Activated naive CD4-positive, alpha-beta T cell (primary cell): Measurements from ENCODE around the gene PNMT.
A peak's percentile ranks its signal among the peaks of the same experiment; 100 is the strongest.

ENCODE experiments used
- DNase-seq, 4 experiments: peaks; one replicate each; lab custom pipeline; 2025; lab: John Stamatoyannopoulos, UW

The PNMT gene

DNA sequence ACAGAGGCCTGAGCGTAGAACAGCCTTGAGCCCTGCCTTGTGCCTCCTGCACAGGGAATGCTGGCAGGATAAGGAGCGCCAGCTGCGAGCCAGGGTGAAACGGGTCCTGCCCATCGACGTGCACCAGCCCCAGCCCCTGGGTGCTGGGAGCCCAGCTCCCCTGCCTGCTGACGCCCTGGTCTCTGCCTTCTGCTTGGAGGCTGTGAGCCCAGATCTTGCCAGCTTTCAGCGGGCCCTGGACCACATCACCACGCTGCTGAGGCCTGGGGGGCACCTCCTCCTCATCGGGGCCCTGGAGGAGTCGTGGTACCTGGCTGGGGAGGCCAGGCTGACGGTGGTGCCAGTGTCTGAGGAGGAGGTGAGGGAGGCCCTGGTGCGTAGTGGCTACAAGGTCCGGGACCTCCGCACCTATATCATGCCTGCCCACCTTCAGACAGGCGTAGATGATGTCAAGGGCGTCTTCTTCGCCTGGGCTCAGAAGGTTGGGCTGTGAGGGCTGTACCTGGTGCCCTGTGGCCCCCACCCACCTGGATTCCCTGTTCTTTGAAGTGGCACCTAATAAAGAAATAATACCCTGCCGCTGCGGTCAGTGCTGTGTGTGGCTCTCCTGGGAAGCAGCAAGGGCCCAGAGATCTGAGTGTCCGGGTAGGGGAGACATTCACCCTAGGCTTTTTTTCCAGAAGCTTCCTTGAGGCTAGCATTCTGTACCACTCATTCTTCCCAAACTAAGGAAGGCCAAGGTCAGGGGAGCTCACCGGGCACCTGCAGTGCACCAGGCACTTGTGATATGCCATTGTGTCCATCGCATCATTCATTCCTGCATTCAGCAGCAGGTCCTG, 1.9 kb downstream of the PNMT start:
- DNase-seq = no peak

GRCh38 chr17:39670746-39671145, 2.5 kb downstream of the PNMT start:
- DNase-seq = no peak

DNA sequence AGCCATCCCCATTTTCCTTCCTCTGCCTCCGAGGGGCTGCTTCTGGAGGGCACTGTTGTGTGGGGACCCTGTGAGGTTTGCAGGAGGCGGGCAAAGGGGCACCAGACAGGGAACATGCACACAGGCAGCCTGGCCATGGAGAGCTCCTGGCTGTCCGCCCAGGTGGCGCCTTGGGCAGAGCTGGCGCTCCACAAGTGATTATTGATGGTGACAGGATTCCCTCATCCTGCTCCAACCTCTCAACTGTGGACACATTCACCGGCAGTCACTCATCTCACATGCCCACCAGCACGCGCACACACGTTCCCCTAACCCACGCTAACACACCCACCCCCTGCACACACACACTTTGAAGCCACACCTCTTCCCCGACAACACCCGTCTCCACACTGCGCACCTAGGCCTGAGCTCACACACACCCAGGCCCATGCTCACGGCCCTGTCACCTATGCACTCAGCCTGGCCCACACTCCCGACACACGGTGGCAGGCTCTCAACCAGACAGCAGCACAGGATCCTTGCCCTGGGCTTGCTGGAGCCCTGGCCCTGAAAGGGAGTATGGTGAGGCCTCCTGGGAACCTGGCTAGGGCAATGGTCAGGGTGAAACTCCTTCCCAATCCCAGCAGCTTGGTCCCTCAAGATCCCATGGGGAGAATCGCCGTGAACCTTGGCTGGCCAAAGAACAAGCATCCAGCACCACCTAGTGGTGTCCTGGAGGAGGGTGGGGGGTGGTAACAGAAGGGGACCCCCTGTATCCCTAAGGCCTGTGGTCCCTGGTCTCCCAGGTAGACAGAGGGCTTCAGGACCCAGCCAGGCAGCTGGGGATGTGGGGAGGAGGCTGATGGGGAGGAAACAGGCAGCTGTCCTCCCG, 3.6 kb downstream of the PNMT start:
- DNase-seq = no peak

- no peak for DNase-seq
Measured at GRCh38 chr17:39672522-39673334, 4.5 kb downstream of the PNMT start.

DNA sequence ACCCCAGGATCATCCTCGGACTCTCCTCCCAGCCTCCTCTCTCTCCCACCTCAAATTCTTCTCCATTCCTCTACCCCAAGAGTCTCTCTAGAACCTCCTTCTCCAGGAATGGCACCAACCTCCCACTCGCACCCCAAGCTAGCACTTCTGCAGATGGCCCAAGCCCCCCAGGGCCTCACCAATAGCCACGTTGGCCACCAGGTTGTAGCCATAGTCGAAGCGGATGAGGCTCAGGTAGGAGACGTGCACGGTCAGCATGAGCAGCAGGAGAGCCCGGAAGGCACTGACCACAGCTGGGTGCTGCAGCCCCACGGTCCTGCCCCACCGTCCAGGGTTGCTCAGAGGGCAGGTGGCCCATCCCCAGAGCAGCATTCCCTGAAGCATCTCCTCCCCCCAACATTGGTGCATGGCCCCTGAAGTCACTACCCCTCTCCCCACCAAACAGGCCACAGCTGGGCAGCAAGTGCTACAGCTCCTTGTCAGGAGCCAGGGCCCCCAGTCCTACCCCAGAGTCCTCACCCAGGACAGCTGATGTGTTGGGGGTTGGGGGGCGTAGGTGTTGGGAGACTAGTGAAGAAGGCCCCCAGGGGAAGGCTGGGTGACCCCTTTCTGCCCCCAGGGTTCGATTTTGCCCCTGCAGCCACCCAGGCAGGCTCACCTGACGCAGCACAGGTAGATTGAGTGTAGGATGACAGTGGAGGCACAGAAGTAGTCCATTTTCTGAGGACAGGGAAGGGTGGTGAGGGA, 5.3 kb downstream of the PNMT start:
- DNase-seq = no peak

DNA sequence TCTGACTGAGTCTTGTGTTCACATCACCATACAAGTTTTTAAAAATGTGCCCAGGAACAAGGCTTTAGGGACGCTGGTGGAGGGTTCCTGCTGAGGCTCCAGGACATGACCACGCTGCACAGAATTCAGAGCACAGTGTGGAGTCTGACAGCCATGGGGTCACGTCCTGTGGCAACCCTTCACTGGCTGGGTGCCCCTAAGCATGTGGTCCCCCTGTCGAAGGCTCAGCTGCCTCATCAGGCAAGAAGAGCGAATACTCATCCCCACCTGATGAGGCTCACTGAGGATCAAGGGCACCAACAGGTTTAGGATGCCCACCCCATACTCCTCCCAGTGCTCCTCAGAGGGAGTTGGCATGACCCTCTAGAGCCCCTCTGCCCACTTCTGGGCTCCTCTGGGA, 5.9 kb downstream of the PNMT start:
- DNase-seq = no peak

GRCh38 chr17:39674702-39675389, 6.6 kb downstream of the PNMT start:
- no peak for DNase-seq

GRCh38 chr17:39675390-39676082, 7.3 kb downstream of the PNMT start:
- DNase-seq = no peak

DNA sequence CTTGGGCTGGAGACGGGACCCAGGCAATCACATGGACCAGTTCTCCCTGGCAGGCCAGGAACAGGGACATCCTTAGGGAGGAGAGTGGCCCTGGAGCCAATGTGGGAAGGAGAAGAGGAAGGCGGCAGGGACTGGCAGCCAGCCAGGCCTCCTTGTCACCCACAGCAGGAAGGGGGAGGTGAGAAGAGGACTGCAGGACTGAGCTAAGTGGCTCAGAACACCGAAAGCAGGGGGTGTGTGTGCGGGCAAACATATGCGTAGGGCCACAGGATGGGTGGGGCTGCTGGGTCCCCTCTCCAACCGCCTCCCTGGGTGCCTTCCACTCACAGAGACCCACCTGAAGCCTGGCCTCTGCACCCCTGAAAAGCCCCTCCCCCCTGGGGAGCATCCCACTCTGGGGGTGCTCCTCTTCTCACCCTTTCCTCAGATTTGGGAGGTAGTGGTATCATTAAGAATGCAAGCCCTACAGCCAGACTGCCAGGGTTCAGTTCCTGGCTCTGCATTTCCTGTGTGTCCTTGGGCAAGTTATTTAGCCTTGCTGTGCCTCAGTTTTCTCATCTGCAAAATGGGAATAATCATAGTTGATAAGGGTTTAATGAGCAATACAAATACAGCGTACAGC, 8.1 kb downstream of the PNMT start:
- peak in 1 of 4 experiments; percentile 20 for DNase-seq

GRCh38 chr17:39677072-39677471, 8.8 kb downstream of the PNMT start:
- no peak for DNase-seq

DNA sequence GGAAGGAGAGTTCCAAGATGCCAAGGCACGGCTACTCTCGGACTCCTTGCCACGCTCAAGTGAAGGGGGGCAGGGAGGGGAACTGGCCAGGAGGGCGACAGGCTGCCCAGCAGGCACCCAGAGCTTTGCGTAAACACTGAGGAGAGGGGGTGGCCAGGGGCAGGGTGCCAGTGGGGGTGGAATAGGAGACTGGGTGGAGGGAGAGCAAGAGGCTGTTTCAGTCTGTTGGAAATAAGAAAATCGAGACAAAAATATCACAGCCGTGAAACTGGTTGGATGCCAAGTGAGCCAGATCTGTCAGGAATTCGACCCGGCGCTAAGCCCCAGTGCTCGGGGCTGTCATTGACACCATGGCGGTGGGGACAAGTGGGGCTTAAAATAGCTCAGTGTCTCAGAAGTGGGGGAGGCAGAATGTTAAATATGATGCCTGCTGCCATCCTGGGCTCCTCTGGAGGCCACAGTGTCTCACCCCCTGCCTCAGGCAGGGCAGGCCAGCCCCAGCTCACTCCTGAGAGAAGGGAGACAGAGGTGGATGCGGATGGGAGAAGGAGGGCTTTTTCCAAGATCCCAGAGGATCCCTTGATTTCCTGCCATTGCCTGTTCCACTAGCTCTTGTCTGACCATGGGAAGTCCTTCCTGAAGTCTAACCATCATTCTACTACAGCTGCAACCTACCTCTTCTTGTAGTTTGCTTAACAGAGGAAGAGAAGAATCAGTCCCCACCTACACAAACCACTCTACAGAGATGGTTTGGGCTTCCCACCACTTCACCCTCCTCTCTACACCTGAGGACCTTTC, 9.5 kb downstream of the PNMT start:
- DNase-seq = no peak

DNA sequence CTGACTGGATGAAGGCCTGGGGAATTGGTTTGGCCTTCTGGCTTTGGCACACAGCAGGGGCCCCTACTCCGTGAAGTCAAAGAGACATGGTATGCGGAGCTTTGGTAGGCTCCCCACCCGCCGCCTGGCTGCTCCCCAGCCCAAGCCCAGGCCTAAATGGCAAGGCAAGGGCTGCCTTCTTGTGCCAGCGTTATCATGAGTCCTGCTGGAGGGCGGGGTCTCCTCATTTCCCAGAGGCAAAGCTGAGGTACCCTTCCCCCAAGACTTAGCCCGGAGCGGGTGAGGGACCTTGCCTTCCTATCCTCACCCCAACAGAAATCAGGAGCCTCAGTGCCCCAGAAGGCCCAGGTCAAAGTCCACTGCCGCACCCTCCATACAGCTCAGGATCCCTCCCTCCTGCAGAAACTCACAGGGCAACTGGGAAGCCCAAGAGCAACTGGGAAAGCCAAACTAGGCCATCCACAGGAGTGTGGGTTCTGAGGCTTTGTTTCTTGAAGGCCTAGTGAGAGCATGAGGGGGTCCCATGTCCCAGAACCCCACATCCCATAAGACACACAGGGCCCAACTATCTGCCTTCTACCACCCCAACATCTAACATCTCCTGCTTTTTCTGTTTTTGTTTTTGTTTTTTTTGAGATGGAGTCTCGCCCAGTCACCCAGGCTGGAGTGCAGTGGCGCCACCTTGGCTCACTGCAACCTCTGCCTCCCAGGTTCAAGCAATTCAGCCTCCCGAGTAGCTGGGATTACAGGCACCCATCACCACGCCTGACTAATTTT, 10.3 kb downstream of the PNMT start:
- no peak for DNase-seq

DNA sequence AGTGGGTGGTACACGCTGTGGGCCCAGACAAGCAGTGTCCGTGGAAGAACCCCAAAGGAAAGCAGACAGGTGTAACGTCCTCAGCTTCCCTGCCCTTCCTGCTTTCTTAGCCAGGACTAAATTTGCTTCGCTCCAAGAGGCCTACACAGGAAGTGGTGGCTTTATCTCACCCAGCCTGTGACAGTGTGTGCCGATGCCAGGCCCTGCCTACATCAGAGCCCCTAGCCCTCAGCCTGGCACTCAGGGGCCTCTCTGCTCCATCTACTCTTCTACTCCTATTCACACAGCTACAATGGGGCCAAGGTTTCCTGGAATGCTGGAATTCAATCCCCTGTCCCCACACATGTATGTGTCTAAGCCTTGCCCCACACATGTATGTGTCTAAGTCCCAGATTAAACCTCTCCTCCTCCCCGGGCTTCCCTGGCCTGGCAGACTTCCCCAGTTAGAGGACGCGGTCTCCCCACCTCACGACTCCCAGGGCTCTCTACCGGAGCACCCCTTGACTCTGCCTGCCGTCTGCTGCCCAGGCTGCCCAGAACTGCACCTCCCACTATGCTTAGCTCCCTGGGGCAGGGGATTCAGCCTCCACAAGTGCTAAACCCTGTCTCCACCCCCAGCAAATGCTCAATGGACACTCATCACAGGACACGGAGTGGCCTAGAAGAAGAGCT, 11.4 kb downstream of the PNMT start:
- peak in 2 of 4 experiments; percentile 21 for DNase-seq

- no peak for DNase-seq
Measured at GRCh38 chr17:39683295-39683939, 15.2 kb downstream of the PNMT start.

GRCh38 chr17:39684369-39685192, 16.3 kb downstream of the PNMT start:
- no peak for DNase-seq

GRCh38 chr17:39687101-39687545, 18.9 kb downstream of the PNMT start:
- no peak for DNase-seq
